Brain microvascular endothelial cell (primary cell): ENCODE measurements around the gene ABCD1.

Source experiments
- DNase-seq: peaks from one replicate; pipeline ENCODE4 v3.0.0-alpha.2; 2020
- H3K27ac ChIP-seq: fragments of 250-450 bp; sonication (Bioruptor Pico); 2 replicates; pipeline ENCODE4 v1.5.1; 2020; ENCODE audit warnings: mild to moderate bottlenecking, moderate library complexity
- H3K27me3 ChIP-seq: fragments of 250-450 bp; sonication (Bioruptor Pico); replicated peaks from 2 replicates; pipeline ENCODE4 v1.5.1; 2020; ENCODE audit warnings: mild to moderate bottlenecking
- H3K36me3 ChIP-seq: fragments of 250-450 bp; sonication (Bioruptor Pico); replicated peaks from 2 replicates; pipeline ENCODE4 v1.5.1; 2020; ENCODE audit warnings: mild to moderate bottlenecking
- H3K4me3 ChIP-seq: 2 replicates; pipeline ENCODE4 v1.5.1; 2011; ENCODE audit warnings: low read depth, mild to moderate bottlenecking, control low read depth, low read length, moderate library complexity
- CTCF ChIP-seq: IDR thresholded peaks from 2 replicates; pipeline ENCODE4 v1.5.1; 2011; ENCODE audit warnings: low read depth, mild to moderate bottlenecking, moderate library complexity, low read length, control low read depth, inconsistent platforms; ENCODE audit errors: missing control alignments
- in situ Hi-C: cut with HindIII; loops from 2 replicates; pipeline ENCODE4 v1.10.0; 2017; ENCODE audit warnings: low sequenced_read_pairs, low pct_ligation_motif_present

The ABCD1 gene

GRCh38 chrX:153685751-153686696 lies 38.6 kb upstream of the ABCD1 start:
- Histone ChIP-seq H3K36me3 (no peaks in the 10 kb centered on the region), H3K27me3 (no peaks in the 10 kb centered on the region), H3K4me3 (no peak overlapping the region), H3K27ac (no peak overlapping the region)
- no peak for DNase-seq
- TF ChIP-seq CTCF: no peak
- in situ Hi-C loops: no loop called here

GRCh38 chrX:153686711-153687110 lies 37.9 kb upstream of the ABCD1 start:
- H3K27ac ChIP-seq: no peak overlapping the region
- TF ChIP-seq CTCF: no peak
- in situ Hi-C loops: no loop called here
- H3K36me3 ChIP-seq: no peaks in the 10 kb centered on the region
- H3K27me3 ChIP-seq: no peaks in the 10 kb centered on the region
- no peak overlapping the region for H3K4me3 ChIP-seq
- DNase-seq: no peak

- peak; percentile 19 for DNase-seq
- no peak within 1 kb of the TSS for H3K27ac ChIP-seq
- H3K36me3 ChIP-seq: no peaks in the 10 kb centered on the region
- in situ Hi-C loops: no loop called here
- H3K27me3 ChIP-seq: no peaks in the 10 kb centered on the region
- peak; percentile 42 for TF ChIP-seq CTCF
- H3K4me3 ChIP-seq: peak within 1 kb of the TSS; percentile 34
Measured at GRCh38 chrX:153687121-153688039, 37.3 kb upstream of the ABCD1 start, which contains the start of gene SLC6A8. Gene SLC6A8, plus strand, starts transcription at chrX:153687926. Its CDS starts 649 bp downstream, at chrX:153688575.

- DNase-seq: no peak
- TF ChIP-seq CTCF: no peak
- H3K27me3 ChIP-seq: no peaks in the 10 kb centered on the region
- H3K4me3 ChIP-seq: no peak overlapping the region
- no peaks in the 10 kb centered on the region for H3K36me3 ChIP-seq
- in situ Hi-C loops: no loop called here
- H3K27ac ChIP-seq: no peak overlapping the region
Measured at GRCh38 chrX:153688071-153688470, 36.6 kb upstream of the ABCD1 start.

GRCh38 chrX:153688506-153688905 lies 36.1 kb upstream of the ABCD1 start:
- TF ChIP-seq CTCF: no peak
- Histone ChIP-seq H3K27me3 (no peaks in the 10 kb centered on the region), H3K36me3 (no peaks in the 10 kb centered on the region), H3K27ac (no peak overlapping the region), H3K4me3 (peak overlapping the region; percentile 34)
- in situ Hi-C loops: no loop called here
- no peak for DNase-seq
